ENCODE data around the gene PLCB1.

Gene PLCB1

DNA sequence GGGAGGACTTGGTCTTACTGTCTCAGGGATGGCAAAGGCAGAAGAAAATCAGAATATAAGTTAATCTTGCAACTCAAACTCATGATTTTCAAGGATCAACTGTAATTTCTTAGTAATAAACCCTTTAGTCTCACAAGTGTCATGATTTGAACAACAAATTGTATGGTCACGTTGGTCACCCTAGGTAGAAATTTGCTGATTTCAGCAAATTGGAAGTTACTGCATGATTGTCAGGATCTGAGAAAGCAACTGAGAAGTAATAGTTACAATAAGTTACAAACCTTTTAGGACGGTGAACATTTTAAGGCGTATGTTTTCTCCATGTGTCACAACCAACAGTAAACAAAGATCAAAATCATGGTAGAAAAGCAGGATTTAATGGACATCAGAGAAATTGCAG lies 375.2 kb downstream of the PLCB1 start:
- no peak for DNase-seq (ENCODE audit: low read depth)

DNA sequence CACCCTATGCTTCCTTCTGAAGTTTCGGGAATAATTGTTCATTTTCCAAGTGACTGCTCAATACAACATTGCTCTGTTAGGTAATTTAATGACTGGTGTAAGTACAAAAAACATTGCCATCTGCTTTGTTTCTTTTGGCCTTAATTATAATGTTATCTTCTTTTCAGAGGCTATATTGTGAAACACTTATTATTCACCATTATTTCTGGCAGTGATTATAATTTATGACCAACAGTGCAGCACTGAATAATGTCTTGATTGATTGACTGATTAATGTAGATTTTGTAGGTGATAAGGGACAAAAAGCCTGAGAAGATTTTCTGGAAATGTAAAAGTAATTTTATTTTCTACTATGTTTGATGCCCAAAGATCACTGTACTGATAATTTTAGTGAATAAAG lies 377.7 kb downstream of the PLCB1 start:
- DNase-seq (ENCODE audit: low read depth) = no peak

DNA sequence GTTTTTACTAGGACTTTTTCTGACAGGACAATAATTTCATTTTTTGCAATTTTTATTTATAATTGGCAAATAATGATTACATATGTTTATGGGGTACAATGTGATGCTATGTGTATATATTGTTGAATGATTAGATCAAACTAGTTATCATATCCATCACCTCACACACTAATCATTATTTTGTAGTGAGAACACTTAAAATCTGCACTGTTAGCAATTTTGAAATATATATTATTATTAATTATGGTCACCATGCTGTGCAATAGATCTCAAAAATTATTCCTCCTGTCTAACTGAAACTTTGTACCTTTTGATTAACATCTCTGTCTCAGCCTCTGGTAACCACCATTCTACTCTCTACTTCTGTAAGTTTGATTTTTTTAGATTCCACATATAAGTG lies 378.7 kb downstream of the PLCB1 start:
- no peak for DNase-seq (ENCODE audit: low read depth)

DNA sequence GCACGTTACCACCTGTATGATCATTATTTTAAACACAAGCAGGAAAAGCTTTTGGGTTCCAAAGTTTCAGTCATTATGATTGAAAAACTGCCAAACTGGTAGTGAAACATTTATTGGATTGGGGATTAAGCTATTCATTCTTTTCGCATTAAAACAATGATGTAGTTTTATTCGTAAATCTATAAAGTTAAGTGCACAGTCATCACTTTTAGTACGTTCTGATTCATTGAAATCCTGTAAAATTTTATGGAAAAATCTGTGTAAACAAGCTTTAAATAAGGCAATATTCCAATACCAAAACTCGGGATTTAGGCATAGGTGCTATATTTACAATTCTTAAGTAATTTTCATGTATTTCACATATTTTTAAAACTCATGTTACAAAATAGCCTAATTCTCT lies 379.9 kb downstream of the PLCB1 start:
- DNase-seq (ENCODE audit: low read depth) = no peak

DNA sequence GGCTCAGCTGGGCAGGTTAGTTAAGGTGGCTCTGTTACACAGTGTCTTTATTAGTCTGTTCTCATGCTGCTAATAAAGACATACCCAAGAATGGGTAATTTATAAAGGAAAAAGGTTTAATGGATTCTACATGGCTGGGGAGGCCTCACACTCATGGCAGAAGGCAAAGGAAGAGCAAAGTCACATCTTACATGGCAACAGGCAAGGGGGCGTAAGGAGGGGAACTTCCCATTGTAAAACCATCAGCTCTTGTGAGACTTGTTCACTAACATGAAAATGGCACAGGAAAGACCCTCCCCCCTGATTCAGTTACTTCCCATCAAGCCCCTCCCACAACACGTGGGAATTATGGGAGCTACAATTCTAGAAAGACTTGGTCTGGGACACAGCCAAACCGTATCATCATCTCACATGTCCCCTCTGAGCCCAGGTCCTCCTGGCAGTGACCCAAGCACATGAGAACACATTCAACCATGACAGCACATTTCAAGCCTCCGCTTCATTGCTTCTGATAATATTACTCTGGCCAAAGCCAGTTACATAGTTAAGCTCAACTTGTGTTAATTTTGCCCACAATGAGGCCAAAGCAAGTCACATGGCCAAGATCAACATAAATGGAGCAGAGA lies 383.9 kb downstream of the PLCB1 start:
- DNase-seq (ENCODE audit: low read depth) = no peak

DNA sequence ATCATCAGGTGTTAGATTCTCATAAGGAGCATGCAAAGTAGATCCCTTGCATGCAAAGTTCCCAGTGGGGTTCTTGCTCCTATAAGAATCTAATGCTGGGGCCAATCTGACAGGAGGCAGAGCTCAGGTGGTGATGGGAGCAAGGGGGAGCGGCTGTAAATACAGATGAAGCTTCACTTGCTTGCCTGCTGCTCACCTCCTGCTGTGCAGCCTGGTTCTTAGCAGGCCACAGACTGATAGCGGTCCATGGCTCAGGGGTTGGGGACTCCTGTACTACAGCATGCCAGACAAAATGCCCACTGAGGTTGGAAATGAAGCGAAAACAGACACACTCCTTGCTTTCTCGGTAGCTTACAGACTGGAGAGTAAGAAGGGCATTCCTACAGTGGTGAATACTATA lies 386.8 kb downstream of the PLCB1 start:
- no peak for DNase-seq (ENCODE audit: low read depth)

DNA sequence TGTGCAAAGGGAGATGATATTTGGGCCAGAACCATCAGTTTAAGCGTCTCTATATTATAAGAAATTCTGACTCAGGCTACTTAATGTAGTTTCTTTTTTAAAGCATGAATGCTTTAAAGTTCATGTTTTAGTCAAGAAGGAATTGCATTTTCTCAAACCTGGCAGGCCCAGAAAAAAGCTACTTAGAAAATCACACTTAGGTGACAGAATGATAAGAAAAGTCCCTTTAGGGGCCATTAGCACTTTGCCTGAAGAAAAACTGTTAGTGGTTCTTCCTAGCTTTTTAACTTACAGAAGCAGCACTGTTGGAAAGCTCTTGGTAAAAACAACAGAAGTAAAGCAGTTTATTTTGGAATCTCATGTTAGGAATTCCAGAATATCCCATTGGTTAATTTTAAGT lies 387.8 kb downstream of the PLCB1 start:
- no peak for DNase-seq (ENCODE audit: low read depth)

DNA sequence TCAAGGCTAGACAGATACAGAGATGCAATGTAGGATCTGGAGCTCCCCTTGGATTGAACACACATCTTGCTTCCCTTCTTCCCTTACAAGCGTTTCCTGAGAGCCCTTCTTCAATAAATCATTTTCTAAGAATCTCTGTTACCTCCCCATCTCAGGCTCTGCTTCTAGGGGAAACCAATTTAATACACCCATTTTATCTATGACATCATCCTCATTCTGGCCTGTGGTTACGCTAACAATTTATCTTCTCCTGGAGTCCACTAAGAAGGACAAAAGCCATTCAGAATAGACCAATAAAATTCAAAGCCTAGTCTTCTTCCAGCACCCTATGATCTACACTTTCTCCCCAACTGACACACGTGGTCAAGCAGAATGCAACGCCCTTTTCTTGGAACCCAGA lies 390.1 kb downstream of the PLCB1 start:
- no peak for DNase-seq (ENCODE audit: low read depth)

DNA sequence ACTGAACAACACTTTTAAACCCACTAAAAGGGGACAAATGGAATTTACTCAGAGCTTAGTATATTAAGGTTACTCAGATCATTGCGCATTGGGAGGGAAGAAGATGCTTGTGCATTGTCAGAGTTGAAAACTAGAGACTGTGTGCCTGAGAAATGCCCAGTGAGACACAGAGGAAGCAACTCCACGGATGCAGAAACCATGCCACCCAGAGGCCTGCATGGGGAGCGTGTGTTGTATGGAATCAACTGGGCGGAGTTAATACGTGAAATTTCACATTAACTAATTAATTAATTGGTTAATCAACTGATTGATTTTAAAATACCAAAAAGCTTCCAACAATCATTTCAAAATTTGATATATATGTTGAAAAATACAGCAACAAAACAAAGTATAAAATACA lies 391.6 kb downstream of the PLCB1 start:
- no peak for DNase-seq (ENCODE audit: low read depth)

DNA sequence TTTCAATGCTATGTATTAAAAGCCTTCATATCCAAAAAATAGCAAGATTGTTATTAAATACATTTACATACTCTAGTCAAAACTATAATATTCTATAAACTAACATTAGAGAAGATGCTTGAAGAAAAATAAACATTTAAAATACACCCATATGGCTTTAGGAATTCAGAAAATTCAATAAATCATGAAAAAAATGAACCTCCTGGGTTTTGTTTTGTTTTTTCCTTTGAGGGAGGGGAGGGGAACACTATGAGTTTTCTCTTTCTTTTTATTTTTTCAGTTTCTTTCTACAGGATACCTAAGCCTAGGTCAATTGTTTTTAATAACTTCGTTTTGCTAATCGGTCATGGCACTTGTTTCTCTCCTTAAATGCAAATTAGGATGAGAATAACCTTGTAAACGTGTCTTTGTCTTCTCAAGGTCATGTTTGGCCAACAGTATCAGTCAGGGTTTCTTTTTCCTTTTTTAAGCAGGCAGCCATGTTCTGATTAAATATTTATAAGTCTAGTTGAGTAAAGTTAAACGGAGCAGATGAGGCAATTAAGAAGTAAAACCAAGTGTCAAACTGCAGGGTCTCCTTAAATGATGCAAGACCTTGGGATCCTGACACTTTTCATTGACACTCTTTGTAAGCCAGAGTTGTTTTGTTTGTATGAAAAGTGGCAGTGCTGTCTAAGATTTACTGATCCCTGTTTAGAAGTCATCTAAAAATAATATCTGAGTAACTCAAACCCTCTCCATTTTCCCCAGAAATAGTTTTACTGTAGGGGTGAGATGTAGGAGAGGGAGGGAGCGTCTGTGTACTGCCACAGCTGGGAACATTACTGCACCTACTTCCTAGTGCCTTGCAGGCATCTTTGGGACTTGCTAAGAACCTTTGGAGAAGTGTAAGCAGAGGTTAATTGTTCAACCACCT lies 392.3 kb downstream of the PLCB1 start:
- no peak for DNase-seq (ENCODE audit: low read depth)

DNA sequence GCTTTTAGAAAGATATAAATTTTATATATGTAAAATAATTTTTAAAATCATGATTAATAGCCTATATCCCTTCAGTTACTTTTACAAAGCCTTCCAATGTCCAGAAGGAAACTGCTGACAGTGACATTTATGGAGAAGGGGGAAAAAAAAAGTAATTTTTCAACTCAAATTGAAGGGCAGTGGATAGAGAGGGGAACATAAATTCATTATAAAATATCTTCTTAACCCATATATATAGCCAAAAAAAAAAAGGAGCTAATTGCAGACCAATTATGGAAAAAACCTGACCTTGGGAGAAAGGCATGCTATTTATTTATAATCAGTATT lies 392.9 kb downstream of the PLCB1 start:
- no peak for DNase-seq (ENCODE audit: low read depth)

DNA sequence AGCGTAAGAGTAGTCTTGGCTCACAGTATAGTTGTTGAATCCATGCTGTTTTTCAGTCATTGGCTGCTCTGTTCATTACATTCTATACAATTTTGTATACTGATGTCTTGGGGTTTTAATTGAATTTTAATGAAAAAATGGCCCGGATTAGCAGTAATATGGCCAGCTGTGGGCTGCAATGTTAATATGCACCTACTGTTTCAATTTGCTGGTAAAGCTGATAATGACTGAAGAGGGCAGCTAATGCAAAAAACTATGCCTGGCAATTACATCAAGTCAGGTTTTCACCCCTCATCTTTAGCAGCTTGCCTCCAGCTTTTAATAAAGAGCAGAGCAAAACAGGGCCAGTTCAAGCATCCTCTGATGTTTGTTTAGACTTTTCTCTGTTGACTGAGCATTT lies 394.5 kb downstream of the PLCB1 start:
- DNase-seq (ENCODE audit: low read depth) = no peak

DNA sequence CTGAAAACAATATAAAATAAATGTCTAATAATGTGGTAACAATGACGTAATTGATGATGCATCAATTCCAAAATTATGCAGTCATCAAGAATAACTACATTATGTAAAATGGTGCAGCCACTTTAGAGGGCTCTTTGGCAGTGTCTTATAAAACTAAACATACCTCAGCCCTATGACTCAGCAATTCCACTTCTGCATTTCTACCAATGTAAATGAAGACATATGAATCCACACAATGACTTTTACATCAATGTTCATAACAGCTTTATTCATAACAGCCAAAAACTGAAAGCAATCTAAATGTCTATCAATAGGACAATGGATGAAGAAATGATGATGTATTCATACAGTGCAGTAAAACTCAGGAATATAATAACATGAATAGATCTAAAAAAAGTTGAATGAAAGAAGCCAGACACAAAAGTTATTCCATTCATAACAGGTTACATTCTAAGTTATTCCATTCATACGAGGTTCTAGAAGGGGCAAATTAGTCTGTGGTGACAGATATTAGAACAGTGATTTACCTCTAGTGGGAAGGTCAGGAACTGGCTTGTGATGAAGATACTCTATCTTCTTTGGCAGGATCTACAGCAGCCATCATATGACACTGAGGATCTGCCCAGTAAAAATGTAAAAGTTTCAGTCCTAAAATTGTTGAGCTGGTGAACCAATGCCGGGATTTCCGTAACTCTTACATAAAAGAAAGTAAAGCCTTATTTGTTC lies 396.1 kb downstream of the PLCB1 start:
- DNase-seq (ENCODE audit: low read depth) = no peak

DNA sequence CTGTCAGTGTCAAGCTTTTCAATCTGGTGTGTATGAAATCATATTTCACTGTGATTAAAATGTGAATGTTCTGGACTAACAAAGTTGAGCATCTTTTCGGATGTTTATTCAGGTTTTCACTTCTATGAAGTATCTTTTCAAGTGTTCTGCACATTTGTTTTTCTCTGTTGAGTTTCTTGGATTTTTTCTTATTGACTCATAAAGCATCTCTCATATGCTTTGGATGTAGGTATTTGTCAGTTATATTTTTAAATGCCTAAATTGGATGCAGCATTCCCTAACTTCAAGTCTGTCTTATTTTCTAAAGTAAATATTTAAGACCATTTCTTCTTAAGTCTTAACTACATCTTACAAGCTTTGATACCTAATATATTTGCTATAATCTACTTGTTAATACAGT lies 398.0 kb downstream of the PLCB1 start:
- DNase-seq (ENCODE audit: low read depth) = no peak

DNA sequence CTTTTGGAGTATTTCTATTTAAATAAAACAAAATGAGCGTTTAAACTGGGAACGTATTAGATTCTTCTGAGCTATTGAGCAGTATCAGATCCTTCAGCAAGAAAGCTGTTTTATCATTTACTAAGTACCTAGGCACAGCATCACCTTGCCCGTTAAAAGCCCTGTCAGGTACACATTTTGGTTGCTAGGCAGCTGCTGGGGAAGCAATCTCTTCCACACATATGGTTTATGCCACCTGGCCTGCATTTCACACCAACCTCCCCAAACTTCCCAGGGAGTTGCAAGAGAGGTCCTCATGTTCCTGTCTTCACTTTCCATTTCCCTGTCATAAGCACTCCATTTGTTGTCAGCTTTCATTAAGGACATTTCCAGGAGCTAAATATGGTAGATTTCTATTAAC lies 400.1 kb downstream of the PLCB1 start:
- DNase-seq (ENCODE audit: low read depth) = no peak

DNA sequence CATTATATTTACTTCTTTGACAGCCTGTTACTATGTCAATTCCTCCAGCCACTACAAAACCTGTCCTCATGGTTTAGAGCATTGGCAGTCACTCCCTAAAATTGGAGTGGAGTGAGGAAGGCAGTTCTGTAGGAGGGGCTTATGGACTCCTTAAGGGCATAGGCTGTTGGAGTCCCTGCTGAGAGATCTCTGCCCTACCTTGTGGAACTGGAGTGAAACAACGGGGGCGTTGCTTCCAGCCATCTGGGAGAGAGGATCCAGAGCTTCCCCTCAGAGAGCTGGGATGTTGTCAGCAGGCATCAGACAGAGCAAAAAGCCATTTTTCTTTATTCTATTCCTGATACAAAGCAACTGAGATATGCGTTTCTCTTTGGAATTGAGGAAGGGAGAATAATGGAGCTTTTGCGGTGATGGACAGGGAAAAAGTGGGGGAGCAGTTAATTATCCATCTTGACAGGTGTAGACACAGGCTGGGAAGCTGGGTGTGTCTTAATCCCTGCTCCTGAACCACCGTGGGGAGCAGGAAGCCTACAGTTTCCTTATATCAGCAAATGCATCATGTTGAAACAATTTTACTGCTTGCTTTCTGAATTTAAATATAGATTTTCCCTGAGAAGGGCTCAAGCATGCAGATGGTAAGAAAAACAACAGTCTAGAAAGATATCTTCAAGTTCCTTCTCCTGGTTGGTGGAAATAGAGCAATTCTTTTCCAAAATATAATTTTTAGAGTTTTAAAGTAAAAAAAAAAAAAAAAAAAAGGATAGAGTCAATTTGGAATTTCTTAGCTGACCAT lies 402.5 kb downstream of the PLCB1 start:
- DNase-seq (ENCODE audit: low read depth) = no peak

DNA sequence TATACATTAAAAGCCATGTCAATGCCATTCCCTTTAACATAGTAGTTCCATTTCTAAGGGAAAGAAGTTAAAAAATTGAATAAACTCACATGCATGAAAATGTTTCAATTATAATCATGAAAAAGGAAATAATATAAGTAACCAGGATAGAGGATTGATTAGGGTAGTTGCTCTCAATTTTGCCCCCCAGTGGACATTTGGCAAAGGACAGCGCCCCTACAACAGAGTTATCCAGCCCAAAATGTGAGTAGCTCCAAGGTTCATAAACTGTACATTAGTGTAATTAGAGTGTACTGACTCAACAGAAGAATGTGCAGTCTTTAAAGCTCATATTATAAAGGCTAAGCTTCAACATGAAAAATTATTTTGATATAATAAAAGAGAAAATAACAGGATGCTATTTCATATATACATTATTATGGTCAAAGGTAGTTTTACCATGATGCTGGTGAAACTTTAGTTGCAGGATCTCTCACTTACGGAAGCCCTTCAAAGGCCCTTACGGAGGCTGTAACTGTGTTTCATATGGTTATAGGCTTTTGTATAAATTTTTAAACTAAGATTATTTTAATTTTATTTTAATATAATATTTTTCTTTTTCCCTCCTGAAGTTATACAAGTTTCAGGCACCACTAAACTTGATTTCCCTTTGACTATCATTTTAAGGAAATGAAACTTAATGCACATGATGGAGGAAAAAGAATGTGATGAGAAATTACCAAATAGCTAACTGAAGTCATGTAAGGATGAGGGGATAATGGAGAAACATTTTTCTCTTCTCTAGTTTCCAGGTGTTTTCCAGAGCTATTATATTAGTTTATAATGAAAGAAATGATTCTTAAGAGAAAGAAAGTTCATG lies 403.6 kb downstream of the PLCB1 start:
- DNase-seq (ENCODE audit: low read depth) = no peak

DNA sequence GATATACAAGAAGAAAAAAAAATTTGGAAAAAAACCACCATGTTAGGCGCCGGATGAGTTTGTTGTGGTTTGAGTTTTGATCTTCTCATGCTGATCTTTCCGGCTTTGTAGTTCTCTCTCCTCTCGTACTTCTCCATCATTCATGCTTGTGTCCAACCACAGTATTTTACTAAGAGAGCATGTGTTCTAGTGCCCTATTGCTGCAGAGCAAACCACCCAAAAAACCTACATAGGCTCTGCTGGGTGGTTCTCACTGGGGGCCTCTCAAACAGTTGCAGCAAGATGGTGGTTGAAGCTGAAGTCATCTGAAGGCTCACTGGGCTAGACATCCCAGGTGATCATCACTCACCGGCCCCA lies 404.2 kb downstream of the PLCB1 start:
- DNase-seq (ENCODE audit: low read depth) = no peak

DNA sequence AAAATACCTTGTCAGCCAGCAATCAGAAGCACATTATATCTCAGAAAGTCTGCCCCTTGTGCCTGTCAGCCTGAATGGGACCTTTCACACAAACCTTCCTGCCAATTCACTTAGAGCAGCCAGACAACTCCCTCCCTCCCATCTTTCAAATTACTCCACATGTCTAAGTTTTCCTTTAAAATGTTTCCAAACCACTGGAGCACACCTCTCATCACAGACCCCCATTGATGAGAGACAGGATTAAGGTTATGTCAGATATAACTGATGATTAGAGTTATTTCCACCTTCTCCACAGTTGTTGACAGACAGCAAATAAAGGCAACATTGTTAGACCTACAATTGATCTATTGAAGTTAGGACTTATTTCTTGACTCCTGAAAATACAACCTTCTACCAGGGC lies 408.4 kb downstream of the PLCB1 start:
- DNase-seq (ENCODE audit: low read depth) = no peak

DNA sequence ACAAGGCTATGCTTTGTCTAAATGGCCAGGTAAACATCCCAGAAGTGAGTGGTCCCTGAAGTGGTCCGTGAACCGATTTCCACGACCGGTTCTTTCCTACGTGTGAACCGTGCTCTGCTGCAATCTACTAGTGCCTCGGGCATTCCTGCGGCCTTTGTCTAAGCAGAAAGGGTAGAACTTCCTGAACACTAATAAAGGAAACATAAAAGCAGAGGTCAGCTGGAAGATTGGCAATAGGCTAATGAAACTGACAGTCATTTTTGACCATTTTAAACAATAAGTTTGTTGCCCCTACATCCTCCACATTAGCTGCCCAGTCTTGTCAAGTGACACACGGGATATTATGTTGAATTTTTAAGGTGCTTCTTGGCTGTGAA lies 410.0 kb downstream of the PLCB1 start:
- no peak for DNase-seq (ENCODE audit: low read depth)

DNA sequence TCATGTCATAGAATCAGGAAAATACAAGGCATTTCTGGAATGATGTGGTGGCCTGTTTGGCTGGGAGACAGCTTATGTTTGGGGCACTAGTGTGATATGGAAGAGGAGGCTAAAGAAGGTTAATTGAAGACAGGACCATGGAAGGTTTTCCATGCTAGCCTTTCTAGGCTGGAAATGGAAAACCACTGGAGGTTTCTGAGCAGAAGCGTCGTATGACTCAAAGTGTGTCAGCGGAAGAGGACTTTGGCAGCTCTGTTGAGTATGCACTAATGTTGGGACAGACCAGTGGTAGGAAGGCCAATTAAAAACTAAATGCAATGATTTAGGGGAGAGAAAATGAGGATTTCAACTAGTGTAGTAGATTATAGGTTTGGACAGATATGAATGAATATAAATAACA lies 413.1 kb downstream of the PLCB1 start:
- DNase-seq (ENCODE audit: low read depth) = no peak

Measured in stimulated activated CD8-positive, alpha-beta memory T cell treated with anti-CD3 and anti-CD28 coated beads, Interleukin-15, amount 100 ng/mL, for 24 hours (primary cell).